C4-2B (cell line): ENCODE measurements around the gene HAND1.

ENCODE experiments used
- CTCF ChIP-seq: fragments of 450-650 bp; conservative IDR thresholded peaks from 2 replicates; pipeline ENCODE4 v1.5.1; 2017; ENCODE audit warnings: mild to moderate bottlenecking
- ZFX ChIP-seq: fragments of 450-650 bp; IDR thresholded peaks from 2 replicates; pipeline ENCODE4 v1.6.1; 2017

GRCh38 chr5:154502180-154502579 is 24.2 kb upstream of the HAND1 start:
- TF ChIP-seq CTCF (no peak), ZFX (no peak)
